Transverse colon (tissue), 4 donors: ENCODE results near the gene GPR153.

ENCODE experiments used
- CTCF ChIP-seq, 5 experiments: fragments of 200-600 bp in 3 of 5; fragments of 450-650 bp in 2 of 5; sonication (generic) in 3 of 5; IDR thresholded peaks; 1 replicate in 2 of 5; 2 replicates in 3 of 5; pipeline ENCODE4 v1.5.1; 2016 to 2017; ENCODE audit warnings: antibody characterized with exemption in 5 of 5, inconsistent platforms in 3 of 5, mild to moderate bottlenecking in 2 of 5, moderate library complexity in 1 of 5
- POLR2AphosphoS5 ChIP-seq, 3 donors: sonication (generic); formaldehyde crosslinking; IDR thresholded peaks; one replicate each; pipeline ENCODE4 v1.6.1; 2016; ENCODE audit warnings: antibody characterized with exemption in 3 of 3

- TF ChIP-seq CTCF (IDR thresholded peaks at IDR 0.05) (no peak), POLR2AphosphoS5 (IDR thresholded peaks at IDR 0.05) (no peak)
These were observed 1.9 kb upstream of the GPR153 start for GRCh38 chr1:6262555-6263420.
